Mesenteric fat pad (tissue), 1 donor: Measurements from ENCODE around the gene MTFMT. TPM values are rescaled to one million over a fixed set of nuclear protein-coding genes. Genes with fewer than 3 reads are reported as not detected.
"Not testable (repeated sequence)": the region's sequence is repeated elsewhere in the genome, so short reads cannot be mapped to it uniquely, and the experiment has no call there.

Source experiments
- DNase-seq: peaks from one replicate; pipeline ENCODE4 v3.0.0-alpha.2; 2020; ENCODE audit warnings: low spot score
- total RNA-seq: library from RNA; stranded (reverse); fragmentation: NEBNext Ultra II Directional; extraction: Animal tissue kit (Norgen Biotek cat#: 25700); gene quantifications from one replicate; pipeline ENCODE4 v1.2.1, GENCODE V29; 2021
- donor health status: DM: yes; HTN: yes; CAD: no.

The MTFMT gene
- total RNA-seq, 1 donor from 2014 or later, result 14.5 TPM

GRCh38 chr15:65038836-65039235, 9.4 kb upstream of the MTFMT start:
- DNase-seq, result no peak

- DNase-seq, result no peak
Measured at GRCh38 chr15:65038428-65038827, 9.0 kb upstream of the MTFMT start.

GRCh38 chr15:65037309-65037708, 7.9 kb upstream of the MTFMT start:
- no peak for DNase-seq

GRCh38 chr15:65034719-65035118, 5.3 kb upstream of the MTFMT start:
- DNase-seq, result no peak

- no peak for DNase-seq
Measured at GRCh38 chr15:65033659-65034269, 4.3 kb upstream of the MTFMT start.

GRCh38 chr15:65032801-65033537, 3.5 kb upstream of the MTFMT start:
- DNase-seq, result no peak

- DNase-seq, result no peak
Measured at GRCh38 chr15:65029736-65030208, 333 bp upstream of the MTFMT start.

GRCh38 chr15:65028338-65028737, 1.1 kb downstream of the MTFMT start:
- DNase-seq, result no peak

- no peak for DNase-seq
Measured at GRCh38 chr15:65027593-65027992, 1.8 kb downstream of the MTFMT start.

- no peak for DNase-seq
Measured at GRCh38 chr15:65026756-65027155, 2.7 kb downstream of the MTFMT start.

GRCh38 chr15:65021488-65021887, 8.0 kb downstream of the MTFMT start:
- DNase-seq, result no peak

- no peak for DNase-seq
Measured at GRCh38 chr15:65020419-65020818, 9.0 kb downstream of the MTFMT start.

GRCh38 chr15:65011198-65011597, 18.2 kb downstream of the MTFMT start:
- not testable (repeated sequence) for DNase-seq

- DNase-seq, result no peak
Measured at GRCh38 chr15:65008983-65009382, 20.5 kb downstream of the MTFMT start.

- DNase-seq, result no peak
Measured at GRCh38 chr15:65006876-65007275, 22.6 kb downstream of the MTFMT start.

- no peak for DNase-seq
Measured at GRCh38 chr15:65004993-65005392, 24.4 kb downstream of the MTFMT start.

GRCh38 chr15:64997745-64998375, 31.6 kb downstream of the MTFMT start:
- no peak for DNase-seq

GRCh38 chr15:64997066-64997465, 32.4 kb downstream of the MTFMT start:
- DNase-seq, result no peak

GRCh38 chr15:64993290-64993689, 36.1 kb downstream of the MTFMT start:
- DNase-seq, result no peak

- DNase-seq, result no peak
Measured at GRCh38 chr15:64991536-64992135, 37.8 kb downstream of the MTFMT start.

- DNase-seq, result no peak
Measured at GRCh38 chr15:64990168-64990470, 39.3 kb downstream of the MTFMT start.
